ENCODE measurements around the gene CWC15.
"Not testable (repeated sequence)": the region's sequence is repeated elsewhere in the genome, so short reads cannot be mapped to it uniquely, and the experiment has no call there.

CWC15 gene

DNA sequence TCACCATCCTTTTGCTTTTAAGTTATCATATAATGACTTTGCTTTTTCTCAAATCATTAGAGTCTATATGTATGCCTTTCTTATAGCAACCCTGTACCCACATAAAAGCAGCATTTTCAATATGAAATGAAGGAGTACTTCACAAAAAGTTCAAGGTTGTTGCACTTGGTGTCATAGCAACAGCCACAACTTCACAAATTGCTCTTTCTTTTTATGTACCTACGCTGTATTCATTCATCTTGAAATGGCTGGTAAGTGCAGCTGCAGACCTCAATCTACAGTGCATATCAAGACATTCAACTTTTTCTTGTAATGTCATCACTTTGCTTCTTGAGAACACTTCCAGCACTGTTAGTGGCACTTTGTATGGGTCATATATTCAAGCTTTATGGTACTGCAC lies 18.6 kb downstream of the CWC15 start:
- DNase-seq (ENCODE audit: low read depth, low spot score): no peak

- no peak for DNase-seq (ENCODE audit: low read depth, low spot score)
Measured at GRCh38 chr11:94948070-94948617, 25.2 kb downstream of the CWC15 start.

- DNase-seq (ENCODE audit: low read depth, low spot score): no peak
Measured at GRCh38 chr11:94946812-94947211, 26.5 kb downstream of the CWC15 start.

DNA sequence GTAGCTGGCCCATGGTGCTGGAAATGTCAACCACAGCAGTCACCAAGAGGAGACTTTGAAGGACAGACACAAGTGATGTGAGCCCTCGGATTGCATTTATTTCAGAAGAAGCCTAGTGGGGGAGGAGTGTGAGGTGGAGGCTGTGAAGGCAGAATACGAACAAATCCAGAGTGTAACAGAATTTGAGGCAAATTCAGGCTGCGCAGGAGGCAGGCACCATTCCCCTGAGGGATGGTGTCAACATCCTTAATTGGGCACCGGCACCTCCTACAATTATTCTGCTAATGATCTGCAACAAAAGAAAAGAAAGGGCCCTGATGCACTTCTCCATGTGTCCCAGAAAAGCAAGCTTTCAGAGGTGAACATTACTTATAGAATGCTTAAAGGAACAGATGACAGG lies 32.2 kb downstream of the CWC15 start:
- DNase-seq (ENCODE audit: low read depth, low spot score): peak; percentile 30

DNA sequence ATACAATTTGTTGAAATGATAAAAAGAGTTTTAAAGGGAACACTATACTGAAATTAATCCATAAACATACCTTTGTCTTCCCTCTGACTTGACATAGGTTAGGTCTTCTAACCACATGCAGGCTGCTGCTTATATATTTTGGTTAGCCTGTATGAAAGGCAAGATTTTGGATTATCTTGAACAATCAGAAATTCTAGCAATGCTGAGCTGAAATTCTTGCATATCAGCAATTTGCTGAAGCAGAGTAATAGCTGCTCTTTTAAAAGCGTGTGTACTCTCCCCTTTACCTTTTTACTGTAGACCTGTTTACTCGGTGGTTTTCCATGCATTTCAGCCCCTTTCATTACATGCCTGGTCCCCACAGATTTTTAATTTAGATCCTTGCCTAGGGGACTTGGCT lies 34.0 kb downstream of the CWC15 start:
- DNase-seq (ENCODE audit: low read depth, low spot score): no peak

- DNase-seq (ENCODE audit: low read depth, low spot score): no peak
Measured at GRCh38 chr11:94938095-94939055, 35.0 kb downstream of the CWC15 start.

- DNase-seq (ENCODE audit: low read depth, low spot score): no peak
Measured at GRCh38 chr11:94934846-94935245, 38.5 kb downstream of the CWC15 start.

DNA sequence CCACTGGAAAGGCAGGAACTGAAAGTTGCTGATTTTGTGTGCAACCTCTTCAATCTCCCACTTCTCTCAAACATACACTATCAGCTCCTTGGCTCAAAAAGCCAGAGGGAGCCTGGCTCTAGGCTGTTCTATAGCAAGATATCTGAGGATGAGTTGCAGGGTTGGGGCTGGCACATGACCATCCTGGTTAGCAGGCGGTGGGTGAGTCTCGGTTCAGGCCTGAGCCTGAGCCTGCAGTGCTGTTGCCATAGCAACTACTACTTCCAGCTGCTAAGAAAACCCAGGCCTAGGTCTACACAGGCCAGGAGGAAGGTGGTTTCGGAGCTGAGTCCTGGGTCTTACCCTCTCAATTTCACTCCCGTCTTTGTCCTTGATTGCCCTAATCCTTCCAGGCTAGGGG lies 39.0 kb downstream of the CWC15 start:
- peak; percentile 26 for DNase-seq (ENCODE audit: low read depth, low spot score)

GRCh38 chr11:94933223-94934130 lies 39.9 kb downstream of the CWC15 start:
- no peak for DNase-seq (ENCODE audit: low read depth, low spot score)

DNA sequence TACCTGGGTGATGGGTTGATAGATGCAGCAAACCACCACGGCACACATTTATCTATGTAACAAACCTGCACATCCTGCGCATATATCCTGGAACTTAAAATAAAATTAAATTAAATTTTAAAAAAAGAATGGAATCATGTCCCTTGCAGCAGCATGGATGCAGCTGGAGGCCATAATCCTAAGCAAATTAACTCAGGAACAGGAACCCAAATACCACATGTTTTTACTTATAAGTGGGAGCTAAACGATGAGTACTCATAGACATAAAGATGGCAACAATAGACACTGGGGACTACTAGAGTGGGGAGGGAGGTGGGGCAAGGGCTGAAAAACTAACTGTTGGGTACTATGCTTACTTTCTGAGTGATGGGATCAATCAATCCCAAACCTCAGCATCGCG lies 40.9 kb downstream of the CWC15 start:
- DNase-seq (ENCODE audit: low read depth, low spot score): no peak

- not testable (repeated sequence) for DNase-seq (ENCODE audit: low read depth, low spot score)
Measured at GRCh38 chr11:94932072-94932471, 41.3 kb downstream of the CWC15 start.

DNA sequence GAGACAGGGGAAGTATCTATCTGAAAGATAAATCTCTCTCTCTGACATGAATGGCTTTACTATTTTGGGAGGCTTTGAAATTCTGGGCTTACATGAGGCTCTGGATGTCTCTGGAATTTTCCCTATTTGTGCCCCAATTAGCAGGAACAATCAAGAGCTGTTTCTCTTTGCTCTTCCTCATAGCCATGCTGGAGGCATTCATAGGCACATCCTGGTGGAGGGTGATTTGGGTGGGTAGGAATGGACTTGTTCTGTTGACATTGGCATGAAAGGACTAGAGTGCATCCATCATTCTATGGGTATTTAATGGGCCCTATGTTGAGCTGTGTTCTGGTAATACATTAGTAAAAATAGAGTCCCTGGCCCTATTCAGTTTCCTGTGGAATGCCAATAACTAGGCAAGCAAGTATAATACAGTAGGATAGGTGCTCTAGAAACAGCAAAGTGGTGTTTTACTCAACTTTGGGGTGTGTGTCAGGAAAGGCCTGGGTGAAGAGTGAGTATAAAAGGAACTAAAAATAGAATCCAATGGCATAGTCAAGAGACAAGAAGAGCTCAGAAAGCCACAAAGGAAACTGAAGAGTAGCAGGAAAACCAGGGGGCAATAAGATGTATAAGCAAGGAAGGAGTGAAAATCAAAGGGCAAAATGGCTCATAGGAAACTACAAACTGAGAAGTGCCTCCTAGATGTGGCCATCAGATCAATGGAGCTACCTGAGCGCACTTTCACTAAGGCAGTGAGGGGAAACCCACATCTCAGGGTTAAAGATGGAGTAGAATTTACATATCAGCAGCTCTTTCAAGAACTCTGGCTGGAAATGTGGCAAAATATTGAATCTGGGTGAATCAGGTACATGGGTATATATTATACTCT lies 45.0 kb downstream of the CWC15 start:
- no peak for DNase-seq (ENCODE audit: low read depth, low spot score)

DNA sequence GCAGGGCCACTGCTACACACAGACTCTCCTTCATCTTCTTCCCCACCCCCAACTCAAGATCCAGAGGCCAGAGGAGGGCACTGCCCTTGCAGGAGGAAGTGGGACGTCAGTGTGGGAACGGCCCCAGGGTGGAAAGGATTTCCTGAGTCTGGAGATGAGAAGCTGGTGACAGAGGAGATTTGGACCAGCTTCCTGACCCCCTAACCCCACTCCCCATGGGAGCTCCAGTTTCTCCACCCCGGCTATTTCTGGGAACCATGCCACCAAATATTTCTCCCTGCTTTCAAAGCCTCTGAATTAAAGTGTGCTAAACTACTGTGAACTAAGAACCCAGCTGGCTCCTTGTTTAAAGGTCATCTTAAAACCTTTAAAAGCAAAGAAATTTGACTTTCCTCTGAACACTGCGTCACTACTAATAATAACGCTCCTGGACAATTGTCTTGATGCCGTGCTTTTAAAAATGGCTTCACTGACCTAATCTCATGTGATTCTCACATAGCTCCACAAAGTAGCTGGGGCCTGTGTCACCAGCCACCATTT lies 46.6 kb downstream of the CWC15 start:
- DNase-seq (ENCODE audit: low read depth, low spot score): peak; percentile 60

DNA sequence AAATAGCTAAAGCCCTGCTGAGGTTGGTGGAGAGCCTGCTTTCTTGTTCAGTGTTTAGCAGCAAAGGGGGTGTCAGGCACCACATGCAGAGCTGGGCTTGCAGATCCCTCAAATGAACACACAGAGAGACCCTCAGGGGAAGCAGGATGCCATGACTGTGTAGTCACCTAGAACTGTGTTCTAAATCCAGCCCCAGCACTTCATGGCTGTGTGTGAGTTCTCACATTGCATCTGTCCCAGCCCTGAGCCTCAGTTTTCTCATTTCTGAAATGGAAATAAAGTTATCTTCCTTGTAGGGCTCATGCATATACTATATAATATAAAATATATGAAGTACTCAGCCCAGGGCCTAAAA lies 47.1 kb downstream of the CWC15 start:
- peak; percentile 17 for DNase-seq (ENCODE audit: low read depth, low spot score)

DNA sequence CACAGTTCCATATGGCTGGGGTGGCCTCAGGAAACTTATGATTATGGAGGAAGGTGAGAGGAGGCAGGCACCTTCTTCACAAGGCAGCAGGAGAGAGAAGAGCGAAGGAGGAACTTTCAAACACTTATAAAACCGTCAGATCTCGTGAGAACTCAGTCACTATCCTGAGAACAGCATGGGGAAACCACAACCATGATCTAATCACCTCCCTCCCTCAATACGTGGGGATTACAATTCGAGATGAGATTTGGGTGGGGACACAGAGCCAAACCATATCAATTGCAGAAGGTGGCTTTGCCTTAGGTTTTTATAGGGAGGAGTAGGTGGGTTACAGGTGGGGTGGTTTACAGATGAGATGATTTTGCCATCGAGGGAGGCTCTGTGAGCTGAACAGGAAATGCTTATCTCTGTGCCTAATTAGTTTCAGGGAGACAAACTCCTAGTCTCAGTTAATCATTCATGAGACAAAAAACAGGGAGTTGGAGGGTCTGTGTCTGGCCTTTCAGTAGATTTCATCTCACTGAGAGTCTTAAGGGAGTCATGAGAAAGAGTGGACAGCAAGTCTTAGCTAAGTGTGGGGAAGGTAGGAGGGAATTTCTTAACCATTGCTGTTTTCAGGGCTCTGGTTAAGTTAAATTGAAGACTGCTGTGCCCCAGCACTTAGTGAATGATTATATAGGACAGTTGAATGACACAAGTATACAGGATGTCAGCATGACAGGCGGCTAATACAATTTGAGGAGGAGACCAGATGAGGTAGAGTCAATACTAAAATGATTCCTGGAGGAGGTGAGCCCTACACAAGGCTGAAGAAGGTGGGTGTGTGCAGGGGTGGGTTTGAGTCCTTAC lies 47.7 kb downstream of the CWC15 start:
- no peak for DNase-seq (ENCODE audit: low read depth, low spot score)

- DNase-seq (ENCODE audit: low read depth, low spot score): no peak
Measured at GRCh38 chr11:94924612-94925011, 48.7 kb downstream of the CWC15 start.

DNA sequence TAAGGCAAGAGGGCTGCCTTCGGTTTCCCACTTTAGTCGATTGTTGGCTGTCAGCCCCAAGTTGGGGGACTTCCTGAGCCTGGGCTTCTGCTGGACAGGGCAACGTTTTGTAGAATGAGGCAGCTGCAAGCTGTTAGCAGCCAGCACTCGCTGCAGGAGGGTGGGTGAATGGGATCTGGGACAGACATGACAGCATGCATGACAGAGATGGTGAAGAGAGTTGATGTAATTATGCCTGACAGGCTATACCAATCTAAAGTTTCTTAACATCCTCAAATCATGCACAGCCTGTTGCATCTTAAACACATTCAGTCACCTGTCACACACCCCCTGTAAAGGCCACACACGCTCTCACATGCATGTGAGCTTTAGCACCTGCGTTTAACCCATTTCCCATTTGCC lies 49.2 kb downstream of the CWC15 start:
- no peak for DNase-seq (ENCODE audit: low read depth, low spot score)

GRCh38 chr11:94923004-94923334 lies 50.4 kb downstream of the CWC15 start:
- DNase-seq (ENCODE audit: low read depth, low spot score): no peak

GRCh38 chr11:94922321-94923003 lies 50.9 kb downstream of the CWC15 start:
- no peak for DNase-seq (ENCODE audit: low read depth, low spot score)

- DNase-seq (ENCODE audit: low read depth, low spot score): no peak
Measured at GRCh38 chr11:94920311-94920710, 53.0 kb downstream of the CWC15 start.

Measured in ELF-1 (cell line).